ENCODE results near the gene CD86.

- TF ChIP-seq GABPA (IDR thresholded peaks at IDR 0.05 in 1 of 2, conservative IDR thresholded peaks at IDR 0.05 in 1 of 2), result no peak
- TF ChIP-seq JUND (IDR thresholded peaks at IDR 0.05), result no peak
- TF ChIP-seq, protein P1, sequence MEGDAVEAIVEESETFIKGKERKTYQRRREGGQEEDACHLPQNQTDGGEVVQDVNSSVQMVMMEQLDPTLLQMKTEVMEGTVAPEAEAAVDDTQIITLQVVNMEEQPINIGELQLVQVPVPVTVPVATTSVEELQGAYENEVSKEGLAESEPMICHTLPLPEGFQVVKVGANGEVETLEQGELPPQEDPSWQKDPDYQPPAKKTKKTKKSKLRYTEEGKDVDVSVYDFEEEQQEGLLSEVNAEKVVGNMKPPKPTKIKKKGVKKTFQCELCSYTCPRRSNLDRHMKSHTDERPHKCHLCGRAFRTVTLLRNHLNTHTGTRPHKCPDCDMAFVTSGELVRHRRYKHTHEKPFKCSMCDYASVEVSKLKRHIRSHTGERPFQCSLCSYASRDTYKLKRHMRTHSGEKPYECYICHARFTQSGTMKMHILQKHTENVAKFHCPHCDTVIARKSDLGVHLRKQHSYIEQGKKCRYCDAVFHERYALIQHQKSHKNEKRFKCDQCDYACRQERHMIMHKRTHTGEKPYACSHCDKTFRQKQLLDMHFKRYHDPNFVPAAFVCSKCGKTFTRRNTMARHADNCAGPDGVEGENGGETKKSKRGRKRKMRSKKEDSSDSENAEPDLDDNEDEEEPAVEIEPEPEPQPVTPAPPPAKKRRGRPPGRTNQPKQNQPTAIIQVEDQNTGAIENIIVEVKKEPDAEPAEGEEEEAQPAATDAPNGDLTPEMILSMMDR (IDR thresholded peaks at IDR 0.05; ENCODE audit: low read depth, low read length, missing input control), result no peak
- TF ChIP-seq FOXA1 (IDR thresholded peaks at IDR 0.05), result no peak
- no peak for TF ChIP-seq TAF1 (conservative IDR thresholded peaks at IDR 0.05)
- TF ChIP-seq RAD21 (IDR thresholded peaks at IDR 0.05), result no peak
- no peak for TF ChIP-seq HNF4A (conservative IDR thresholded peaks at IDR 0.05)
These were observed 41.7 kb upstream of the CD86 start for GRCh38 chr3:122013448-122013925.

All from liver (tissue), 3 donors.